ENCODE measurements around the gene MCAT. TPM values are rescaled to one million over a fixed set of nuclear protein-coding genes. Genes with fewer than 3 reads are reported as not detected.
"Not testable (repeated sequence)": the region's sequence is repeated elsewhere in the genome, so short reads cannot be mapped to it uniquely, and the experiment has no call there.

MCAT gene
- total and polyA plus RNA-seq, 2 of the 4 experiments (the other 2 are of a cell fraction): 7.3 to 19.7 TPM

DNA sequence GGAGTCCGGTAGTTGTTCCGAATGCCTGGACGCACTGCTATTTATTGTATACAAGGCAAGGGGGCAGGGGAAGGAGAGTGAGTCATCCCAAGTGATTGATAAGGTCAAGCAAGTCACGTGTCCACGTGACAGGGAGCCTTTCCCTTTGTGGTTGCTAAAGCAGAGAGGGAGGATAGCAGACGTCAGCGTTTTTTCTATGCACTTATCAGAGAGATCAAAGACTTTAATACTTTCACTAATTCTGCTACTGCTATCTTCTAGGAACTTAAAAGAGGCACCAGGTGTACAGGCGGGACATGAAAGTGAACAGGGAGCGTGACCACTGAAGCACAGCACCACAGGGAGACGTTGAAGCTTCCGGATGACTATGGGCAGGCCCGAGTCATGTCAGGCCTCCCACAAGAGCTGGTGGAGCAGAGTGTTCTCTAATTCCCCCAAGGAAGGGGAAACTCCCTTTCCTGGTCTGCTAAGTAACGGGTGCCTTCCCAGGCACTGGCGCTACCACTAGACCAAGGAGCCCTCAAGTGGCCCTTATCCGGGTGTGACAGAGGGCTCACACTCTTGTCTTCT lies 39.1 kb downstream of the MCAT start:
- H3K36me3 ChIP-seq (ENCODE audit: control insufficient read depth, insufficient read depth, low read length); H4K20me1 ChIP-seq (ENCODE audit: insufficient read depth, low read length); H3K4me3 ChIP-seq (ENCODE audit: insufficient read depth, low read depth, low read length); H3K79me1 ChIP-seq (ENCODE audit: low read depth in 1 of 2, low read length in 2 of 2); H2AFZ ChIP-seq (replicated peaks; ENCODE audit: low read length, poor library complexity); H3K23ac ChIP-seq (ENCODE audit: low read depth, low read length); CTCF ChIA-PET; H2BK15ac ChIP-seq (ENCODE audit: low read depth, low read length); H2AK5ac ChIP-seq (ENCODE audit: low read depth, low read length); H3K27me3 ChIP-seq (ENCODE audit: control insufficient read depth, insufficient read depth, low read length); H3K9ac ChIP-seq (ENCODE audit: low read depth, low read length); H4K8ac ChIP-seq (ENCODE audit: low read depth in 2 of 2, low read length in 2 of 2); H2BK120ac ChIP-seq (ENCODE audit: low read depth, low read length); H2BK20ac ChIP-seq (ENCODE audit: low read depth, low read length); H3K9me3 ChIP-seq (ENCODE audit: control insufficient read depth, insufficient read depth, low read length); POLR2A ChIA-PET (ENCODE audit: unreplicated experiment); intact Hi-C loops (cut with micrococcal nuclease); H4K5ac ChIP-seq (ENCODE audit: low read depth, low read length); H4K91ac ChIP-seq (ENCODE audit: insufficient read depth, low read depth, low read length); H3K4ac ChIP-seq (ENCODE audit: low read depth, low read length); H3K27ac ChIP-seq (ENCODE audit: insufficient read depth, low read length); H2AK9ac ChIP-seq (replicated peaks; ENCODE audit: low read depth, low read length, poor library complexity); BruUV-seq (replicated peaks); H3K18ac ChIP-seq (ENCODE audit: low read depth, low read length); ATAC-seq (ENCODE audit: low read depth); H3K56ac ChIP-seq (ENCODE audit: extremely low read depth, insufficient read depth, low read length); in situ Hi-C loops (cut with MboI; ENCODE audit: low sequenced_read_pairs); H3K4me2 ChIP-seq (ENCODE audit: low read depth, low read length); H3K14ac ChIP-seq (replicated peaks; ENCODE audit: low read depth, low read length); H3K9me1 ChIP-seq (ENCODE audit: insufficient read depth, low read length); H3K4me1 ChIP-seq (ENCODE audit: control insufficient read depth, insufficient read depth, low read length); H2BK5ac ChIP-seq (ENCODE audit: low read depth, low read length, poor library complexity, severe bottlenecking); dilution Hi-C loops (cut with HindIII; ENCODE audit: low sequenced_read_pairs, unreplicated experiment): not testable (repeated sequence)
- WGBS, 2 experiments (ENCODE audit: extremely low coverage in 2 of 2, insufficient read length in 1 of 2): 54% methylated on average over 5 of the region's 15 CpGs; no CpG with 5 or more reads in 1 of the 2 experiments
- TF ChIP-seq MAFK (IDR thresholded peaks at IDR 0.05; ENCODE audit: low read depth, low read length) (peak; percentile 92), BHLHE40 (IDR thresholded peaks at IDR 0.05; ENCODE audit: low read depth, low read length) (peak; percentile 79), FOS (IDR thresholded peaks at IDR 0.05; ENCODE audit: low read depth, low read length) (0 out of 2 replicates have a peak, but pooled peaks have one; percentile 15)
- TF ChIP-seq, protein P1, sequence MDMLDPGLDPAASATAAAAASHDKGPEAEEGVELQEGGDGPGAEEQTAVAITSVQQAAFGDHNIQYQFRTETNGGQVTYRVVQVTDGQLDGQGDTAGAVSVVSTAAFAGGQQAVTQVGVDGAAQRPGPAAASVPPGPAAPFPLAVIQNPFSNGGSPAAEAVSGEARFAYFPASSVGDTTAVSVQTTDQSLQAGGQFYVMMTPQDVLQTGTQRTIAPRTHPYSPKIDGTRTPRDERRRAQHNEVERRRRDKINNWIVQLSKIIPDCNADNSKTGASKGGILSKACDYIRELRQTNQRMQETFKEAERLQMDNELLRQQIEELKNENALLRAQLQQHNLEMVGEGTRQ (IDR thresholded peaks at IDR 0.05; ENCODE audit: low read depth, low read length): peak; percentile 70
- peak; percentile 32 for DNase-seq

All from IMR-90 (cell line).